GM12878 (cell line): ENCODE data around the gene ADGRA3. TPM values are rescaled to one million over a fixed set of nuclear protein-coding genes. Genes with fewer than 3 reads are reported as not detected.

Experiments used
- ATAC-seq: fragments of 200-7000 bp; cut with Tn5 transposase; 3 replicates; pipeline ENCODE4 v1.9.1; 2020; ENCODE audit warnings: mild to moderate bottlenecking, moderate library complexity
- BruUV-seq: library from RNA; stranded (reverse); fragments of 400-500 nt; replicated peaks from 2 replicates; lab custom pipeline; 2021; lab: Mats Ljungman, UMichigan
- CTCF ChIA-PET: fragments of 300-600 bp; sonication (Branson Sonifier 250); formaldehyde crosslinking; extraction: SDS; loops from one replicate; lab custom pipeline; 2021; ENCODE audit warnings: inconsistent platforms; lab: Yijun Ruan, JAX
- POLR2A ChIA-PET: fragments of 350-600 bp; formaldehyde crosslinking; extraction: SDS; loops from one replicate; lab custom pipeline; 2021; ENCODE audit warnings: inconsistent platforms; lab: Charles Lee
- RAD21 ChIA-PET: fragments of 300-600 bp; sonication (Branson Sonifier 250); formaldehyde crosslinking; loops from one replicate; lab custom pipeline; 2023; ENCODE audit warnings: antibody characterized with exemption; ENCODE audit not compliant: unreplicated experiment; lab: Charles Lee
- SMC1A ChIA-PET: fragments of 300-600 bp; sonication (Branson Sonifier 250); formaldehyde crosslinking; loops from one replicate; lab custom pipeline; 2023; ENCODE audit not compliant: unreplicated experiment, uncharacterized antibody; lab: Charles Lee
- DNase-seq: peaks from one replicate; pipeline ENCODE4 v3.0.0-alpha.2; 2011; ENCODE audit warnings: low read depth, low spot score
- FAIRE-seq: peaks from 3 replicates; lab custom pipeline; 2011; peaks lifted over from hg19 to GRCh38; lab: Jason Lieb, UNC
- H2AFZ ChIP-seq: 2 replicates; pipeline ENCODE4 v1.6.0; 2011; ENCODE audit warnings: low read depth, low read length, control low read depth; ENCODE audit not compliant: control insufficient read depth
- H3K27ac ChIP-seq: 2 replicates; pipeline ENCODE4 v1.5.1; 2011; ENCODE audit warnings: control low read depth; ENCODE audit not compliant: control insufficient read depth, insufficient read depth
- H3K27me3 ChIP-seq, 2 experiments: replicated peaks in 1 of 2; 2 replicates each; pipeline versions ENCODE4 v1.6.0 to v1.6.1; 2011; ENCODE audit warnings: low read length in 1 of 2; ENCODE audit not compliant: control insufficient read depth in 2 of 2, insufficient read depth in 2 of 2
- H3K36me3 ChIP-seq, 2 experiments: 2 replicates each; pipeline ENCODE4 v1.5.1; 2011; ENCODE audit warnings: low read length in 1 of 2; ENCODE audit not compliant: control insufficient read depth in 2 of 2, insufficient read depth in 2 of 2
- H3K4me1 ChIP-seq: 2 replicates; pipeline ENCODE4 v1.6.1; 2011; ENCODE audit warnings: mild to moderate bottlenecking, low read length, moderate library complexity, mixed read lengths; ENCODE audit not compliant: control insufficient read depth, insufficient read depth
- H3K4me2 ChIP-seq: 2 replicates; pipeline ENCODE4 v1.6.0; 2011; ENCODE audit warnings: control low read depth; ENCODE audit not compliant: control insufficient read depth, insufficient read depth
- H3K4me3 ChIP-seq: fragments of 200-600 bp; sonication (generic); 2 replicates; pipeline ENCODE4 v1.5.1; 2016
- H3K79me2 ChIP-seq: 2 replicates; pipeline ENCODE4 v1.6.0; 2011; ENCODE audit warnings: low read length; ENCODE audit not compliant: control insufficient read depth, insufficient read depth
- H3K9ac ChIP-seq: 2 replicates; pipeline ENCODE4 v1.8.0; 2011; ENCODE audit warnings: low read length, control low read depth, mixed read lengths; ENCODE audit not compliant: control insufficient read depth, insufficient read depth
- H3K9me3 ChIP-seq: replicated peaks from 3 replicates; pipeline ENCODE4 v1.5.1; 2011; ENCODE audit warnings: mild to moderate bottlenecking, low read length; ENCODE audit not compliant: control insufficient read depth, insufficient read depth
- H4K20me1 ChIP-seq: 2 replicates; pipeline ENCODE4 v1.6.0; 2011; ENCODE audit not compliant: control insufficient read depth, insufficient read depth
- ASH2L ChIP-seq: fragments of 300-600, 200-600 bp; sonication (generic); IDR thresholded peaks from 2 replicates; pipeline ENCODE4 v1.6.1; 2017; ENCODE audit warnings: low read depth, mild to moderate bottlenecking, borderline replicate concordance
- BMI1 ChIP-seq: fragments of 450-650 bp; IDR thresholded peaks from 2 replicates; pipeline ENCODE4 v1.6.1; 2016; ENCODE audit warnings: mild to moderate bottlenecking, moderate library complexity, borderline replicate concordance
- CBFB ChIP-seq: IDR thresholded peaks from 2 replicates; pipeline ENCODE4 v1.6.1; 2016; ENCODE audit warnings: antibody characterized with exemption, low read depth
- CREM ChIP-seq: IDR thresholded peaks from 2 replicates; pipeline ENCODE4 v1.6.1; 2014; ENCODE audit warnings: antibody characterized with exemption, low read depth
- IKZF1 ChIP-seq: fragments of 450-650 bp; conservative IDR thresholded peaks from 2 replicates; pipeline ENCODE4 v1.6.1; 2017; ENCODE audit warnings: antibody characterized with exemption, mild to moderate bottlenecking
- PAX8 ChIP-seq: fragments of 450-650 bp; IDR thresholded peaks from 2 replicates; pipeline ENCODE4 v1.6.1; 2017; ENCODE audit warnings: mild to moderate bottlenecking, moderate library complexity
- SMARCA5 ChIP-seq: fragments of 450-650 bp; IDR thresholded peaks from 2 replicates; pipeline ENCODE4 v1.6.1; 2017; ENCODE audit warnings: mild to moderate bottlenecking
- SREBF2 ChIP-seq: IDR thresholded peaks from 2 replicates; pipeline ENCODE4 v1.6.1; 2012; ENCODE audit warnings: mild to moderate bottlenecking, low read length
- ZNF384 ChIP-seq: IDR thresholded peaks from 2 replicates; pipeline ENCODE4 v1.6.1; 2012; ENCODE audit warnings: low read depth, mild to moderate bottlenecking, low read length, improper control_type of control experiment, borderline replicate concordance
- WGBS: methylation state at CpG from one replicate; pipeline ENCODE4 v1.1.6; 2016; ENCODE audit warnings: low lambda C conversion rate; ENCODE audit not compliant: insufficient replicate concordance, insufficient coverage; ENCODE audit errors: missing lambda C conversion rate; 5-methylcytosine and 5-hydroxymethylcytosine counted together
- in situ Hi-C: fragments of 300-500 bp; cut with MboI; formaldehyde crosslinking; loops from 9 replicates; pipeline ENCODE4 v1.14.3; 2018; ENCODE audit warnings: mixed read lengths
- intact Hi-C: fragments of 100-400 bp; cut with micrococcal nuclease; formaldehyde crosslinking; loops from one replicate; pipeline ENCODE4 v1.14.2; 2022; ENCODE audit not compliant: unreplicated experiment
- polyA plus RNA-seq, 11 experiments: library from polyadenylated mRNA; depleted of rRNA in 4 of 11; unstranded in 6 of 11; stranded (reverse) in 5 of 11; fragments of >200 nt; fragmentation: Nextera tagmentation in 4 of 11; fragmentation: Illumina TruSeq in 1 of 11; extraction: Ambion mirVana in 4 of 11; extraction: Trizol in 1 of 11; gene quantifications; 1 replicate in 1 of 11; 2 replicates in 10 of 11; pipeline versions ENCODE4 v1.2.1 to v1.2.3, GENCODE V29; 2011 to 2016; ENCODE audit warnings: inconsistent platforms in 2 of 11, missing spikeins in 2 of 11, low read depth in 1 of 11
- total RNA-seq, 4 experiments: library from RNA; depleted of rRNA in 3 of 4; stranded (reverse); fragments of >200 nt in 3 of 4; fragmentation: Illumina TruSeq in 1 of 4; extraction: Trizol in 1 of 4; gene quantifications; 2 replicates each; pipeline versions ENCODE4 v1.2.1 to v1.2.3, GENCODE V29; 2013 to 2021
- TF ChIP-seq, protein P1 (sequence below): fragments of 150-350 bp; IDR thresholded peaks from 2 replicates; pipeline ENCODE4 v1.6.1; 2014; ENCODE audit warnings: mild to moderate bottlenecking, low read depth, low read length
- TF ChIP-seq, protein P2 (sequence below): IDR thresholded peaks from 2 replicates; pipeline ENCODE4 v1.6.1; 2012; ENCODE audit warnings: improper control_type of control experiment, low read depth, low read length; ENCODE audit not compliant: insufficient replicate concordance
- TF ChIP-seq, protein P3 (sequence below): fragments of 450-650 bp; conservative IDR thresholded peaks from 2 replicates; pipeline ENCODE4 v1.6.1; 2017; ENCODE audit warnings: mild to moderate bottlenecking, moderate library complexity
- TF ChIP-seq, protein P4 (sequence below): IDR thresholded peaks from 2 replicates; pipeline ENCODE4 v1.6.1; 2011; ENCODE audit warnings: low read depth, mild to moderate bottlenecking, low read length, moderate library complexity, borderline replicate concordance; ENCODE audit errors: extremely low read depth

Gene ADGRA3
- total and polyA plus RNA-seq, 10 of the 15 experiments (the other 5 are each of a cell fraction or from before 2014, with no cell fraction given) = 0.24 to 66.2 (median 2.5) TPM

DNA sequence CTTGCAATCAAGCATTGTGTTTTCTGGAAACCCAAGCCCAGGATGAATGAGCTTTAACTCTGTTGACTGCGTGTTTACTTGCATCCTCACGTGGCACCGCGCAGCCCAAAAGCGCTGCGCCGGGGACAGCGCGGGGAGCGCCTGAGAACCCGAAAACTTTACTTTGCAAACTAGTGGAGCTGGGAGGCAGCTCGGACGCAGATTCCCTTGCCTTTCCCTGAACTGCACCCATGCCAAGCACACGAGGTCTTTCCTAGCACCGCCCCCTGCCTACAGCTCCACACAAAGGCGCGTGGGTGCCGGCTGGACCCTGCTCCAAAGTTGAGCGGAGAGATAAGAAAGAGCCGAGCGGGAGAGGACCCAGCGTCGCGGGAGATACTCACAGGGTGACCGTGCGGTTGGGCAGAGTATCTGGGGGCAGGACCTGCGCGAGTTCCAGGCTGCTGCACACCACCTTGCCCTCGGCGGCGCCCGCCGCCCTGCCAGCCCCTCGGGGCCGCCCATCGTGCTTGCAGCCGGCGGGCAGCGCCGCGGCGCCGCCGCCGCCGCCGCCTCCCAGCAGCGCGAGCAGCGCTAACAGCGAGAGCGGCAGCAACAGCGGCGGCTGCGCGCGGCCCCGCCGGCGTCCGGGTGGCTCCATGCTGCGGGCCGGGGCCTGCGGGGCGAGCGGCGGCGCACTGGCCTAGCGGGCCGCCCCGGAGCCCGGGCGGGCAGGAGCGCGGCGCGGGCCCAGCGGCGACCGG, 550 bp downstream of the ADGRA3 start:
- Histone ChIP-seq H2AFZ (no peak overlapping the region; the same call in 1 of the 2 replicates), H3K9ac (no peak overlapping the region), H3K79me2 (no peaks in the 10 kb centered on the region), H3K27ac (no peak overlapping the region), H4K20me1 (no peaks in the 10 kb centered on the region), H3K4me2 (peak overlapping the region; percentile 42; the same call in 1 of the 2 replicates), H3K9me3 (no peaks in the 10 kb centered on the region), H3K4me3 (no peak overlapping the region), H3K27me3 (peaks cover 0 to 3% of the 10 kb centered on the region in 2 experiments; a peak in 1 of 4 replicates), H3K4me1 (no peaks in the 10 kb centered on the region), H3K36me3 (no peaks in the 10 kb centered on the region)
- CTCF ChIA-PET = interaction anchor here (0.7 to 2.6 kb wide), 15 partner anchors 10 to 105 kb away, joined by 3 to 10 read pairs (median 4); no protein-coding TSS in a partner anchor
- SMC1A ChIA-PET = interaction anchor here (0.7 to 4.8 kb wide), 15 partner anchors 9 to 221 kb away, joined by 3 to 33 read pairs (median 5); no protein-coding TSS in a partner anchor
- in situ Hi-C loops = no loop called here
- BruUV-seq = no TSS peak
- RAD21 ChIA-PET = interaction anchor here (0.6 to 2.8 kb wide), 17 partner anchors 9 to 167 kb away, joined by 3 to 9 read pairs (median 5); no protein-coding TSS in a partner anchor
- peak; percentile 42 for ATAC-seq
- FAIRE-seq = no peak
- intact Hi-C loops = loop anchor here (5.0 kb wide), 2 partner anchors 82 to 177 kb away; partner anchors contain the start of gene GBA3
- no peak for DNase-seq
- 25% methylated on average over 61 of the region's 80 CpGs for WGBS
- POLR2A ChIA-PET = interaction anchor here (0.7 to 2.4 kb wide), 8 partner anchors 9 to 86 kb away, joined by 3 to 18 read pairs (median 6); no protein-coding TSS in a partner anchor
- TF ChIP-seq, protein P1, sequence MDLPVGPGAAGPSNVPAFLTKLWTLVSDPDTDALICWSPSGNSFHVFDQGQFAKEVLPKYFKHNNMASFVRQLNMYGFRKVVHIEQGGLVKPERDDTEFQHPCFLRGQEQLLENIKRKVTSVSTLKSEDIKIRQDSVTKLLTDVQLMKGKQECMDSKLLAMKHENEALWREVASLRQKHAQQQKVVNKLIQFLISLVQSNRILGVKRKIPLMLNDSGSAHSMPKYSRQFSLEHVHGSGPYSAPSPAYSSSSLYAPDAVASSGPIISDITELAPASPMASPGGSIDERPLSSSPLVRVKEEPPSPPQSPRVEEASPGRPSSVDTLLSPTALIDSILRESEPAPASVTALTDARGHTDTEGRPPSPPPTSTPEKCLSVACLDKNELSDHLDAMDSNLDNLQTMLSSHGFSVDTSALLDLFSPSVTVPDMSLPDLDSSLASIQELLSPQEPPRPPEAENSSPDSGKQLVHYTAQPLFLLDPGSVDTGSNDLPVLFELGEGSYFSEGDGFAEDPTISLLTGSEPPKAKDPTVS = no peak
- no peak for TF ChIP-seq CBFB
- no peak for TF ChIP-seq SREBF2
- TF ChIP-seq ZNF384 = no peak
- TF ChIP-seq IKZF1 = 0 out of 2 replicates have a peak, but pooled peaks have one; percentile 4
- no peak for TF ChIP-seq CREM
- TF ChIP-seq, protein P2, sequence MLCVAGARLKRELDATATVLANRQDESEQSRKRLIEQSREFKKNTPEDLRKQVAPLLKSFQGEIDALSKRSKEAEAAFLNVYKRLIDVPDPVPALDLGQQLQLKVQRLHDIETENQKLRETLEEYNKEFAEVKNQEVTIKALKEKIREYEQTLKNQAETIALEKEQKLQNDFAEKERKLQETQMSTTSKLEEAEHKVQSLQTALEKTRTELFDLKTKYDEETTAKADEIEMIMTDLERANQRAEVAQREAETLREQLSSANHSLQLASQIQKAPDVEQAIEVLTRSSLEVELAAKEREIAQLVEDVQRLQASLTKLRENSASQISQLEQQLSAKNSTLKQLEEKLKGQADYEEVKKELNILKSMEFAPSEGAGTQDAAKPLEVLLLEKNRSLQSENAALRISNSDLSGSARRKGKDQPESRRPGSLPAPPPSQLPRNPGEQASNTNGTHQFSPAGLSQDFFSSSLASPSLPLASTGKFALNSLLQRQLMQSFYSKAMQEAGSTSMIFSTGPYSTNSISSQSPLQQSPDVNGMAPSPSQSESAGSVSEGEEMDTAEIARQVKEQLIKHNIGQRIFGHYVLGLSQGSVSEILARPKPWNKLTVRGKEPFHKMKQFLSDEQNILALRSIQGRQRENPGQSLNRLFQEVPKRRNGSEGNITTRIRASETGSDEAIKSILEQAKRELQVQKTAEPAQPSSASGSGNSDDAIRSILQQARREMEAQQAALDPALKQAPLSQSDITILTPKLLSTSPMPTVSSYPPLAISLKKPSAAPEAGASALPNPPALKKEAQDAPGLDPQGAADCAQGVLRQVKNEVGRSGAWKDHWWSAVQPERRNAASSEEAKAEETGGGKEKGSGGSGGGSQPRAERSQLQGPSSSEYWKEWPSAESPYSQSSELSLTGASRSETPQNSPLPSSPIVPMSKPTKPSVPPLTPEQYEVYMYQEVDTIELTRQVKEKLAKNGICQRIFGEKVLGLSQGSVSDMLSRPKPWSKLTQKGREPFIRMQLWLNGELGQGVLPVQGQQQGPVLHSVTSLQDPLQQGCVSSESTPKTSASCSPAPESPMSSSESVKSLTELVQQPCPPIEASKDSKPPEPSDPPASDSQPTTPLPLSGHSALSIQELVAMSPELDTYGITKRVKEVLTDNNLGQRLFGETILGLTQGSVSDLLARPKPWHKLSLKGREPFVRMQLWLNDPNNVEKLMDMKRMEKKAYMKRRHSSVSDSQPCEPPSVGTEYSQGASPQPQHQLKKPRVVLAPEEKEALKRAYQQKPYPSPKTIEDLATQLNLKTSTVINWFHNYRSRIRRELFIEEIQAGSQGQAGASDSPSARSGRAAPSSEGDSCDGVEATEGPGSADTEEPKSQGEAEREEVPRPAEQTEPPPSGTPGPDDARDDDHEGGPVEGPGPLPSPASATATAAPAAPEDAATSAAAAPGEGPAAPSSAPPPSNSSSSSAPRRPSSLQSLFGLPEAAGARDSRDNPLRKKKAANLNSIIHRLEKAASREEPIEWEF = no peak
- TF ChIP-seq, protein P3, sequence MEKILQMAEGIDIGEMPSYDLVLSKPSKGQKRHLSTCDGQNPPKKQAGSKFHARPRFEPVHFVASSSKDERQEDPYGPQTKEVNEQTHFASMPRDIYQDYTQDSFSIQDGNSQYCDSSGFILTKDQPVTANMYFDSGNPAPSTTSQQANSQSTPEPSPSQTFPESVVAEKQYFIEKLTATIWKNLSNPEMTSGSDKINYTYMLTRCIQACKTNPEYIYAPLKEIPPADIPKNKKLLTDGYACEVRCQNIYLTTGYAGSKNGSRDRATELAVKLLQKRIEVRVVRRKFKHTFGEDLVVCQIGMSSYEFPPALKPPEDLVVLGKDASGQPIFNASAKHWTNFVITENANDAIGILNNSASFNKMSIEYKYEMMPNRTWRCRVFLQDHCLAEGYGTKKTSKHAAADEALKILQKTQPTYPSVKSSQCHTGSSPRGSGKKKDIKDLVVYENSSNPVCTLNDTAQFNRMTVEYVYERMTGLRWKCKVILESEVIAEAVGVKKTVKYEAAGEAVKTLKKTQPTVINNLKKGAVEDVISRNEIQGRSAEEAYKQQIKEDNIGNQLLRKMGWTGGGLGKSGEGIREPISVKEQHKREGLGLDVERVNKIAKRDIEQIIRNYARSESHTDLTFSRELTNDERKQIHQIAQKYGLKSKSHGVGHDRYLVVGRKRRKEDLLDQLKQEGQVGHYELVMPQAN = peak; percentile 80
- TF ChIP-seq ASH2L = no peak
- TF ChIP-seq BMI1 = no peak
- TF ChIP-seq, protein P4, sequence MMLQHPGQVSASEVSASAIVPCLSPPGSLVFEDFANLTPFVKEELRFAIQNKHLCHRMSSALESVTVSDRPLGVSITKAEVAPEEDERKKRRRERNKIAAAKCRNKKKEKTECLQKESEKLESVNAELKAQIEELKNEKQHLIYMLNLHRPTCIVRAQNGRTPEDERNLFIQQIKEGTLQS = no peak
- TF ChIP-seq PAX8 = no peak
- 0 out of 2 replicates have a peak, but pooled peaks have one; percentile 17 for TF ChIP-seq SMARCA5
